Anterior cingulate cortex (tissue), 58 donors: Measurements from ENCODE around the gene BMPR2.
"Not testable (repeated sequence)": the region's sequence is repeated elsewhere in the genome, so short reads cannot be mapped to it uniquely, and the experiment has no call there.

Experiments used
- DNase-seq, 58 donors: peaks; one replicate each; lab custom pipeline; 2025; lab: John Stamatoyannopoulos, UW

Gene BMPR2

DNA sequence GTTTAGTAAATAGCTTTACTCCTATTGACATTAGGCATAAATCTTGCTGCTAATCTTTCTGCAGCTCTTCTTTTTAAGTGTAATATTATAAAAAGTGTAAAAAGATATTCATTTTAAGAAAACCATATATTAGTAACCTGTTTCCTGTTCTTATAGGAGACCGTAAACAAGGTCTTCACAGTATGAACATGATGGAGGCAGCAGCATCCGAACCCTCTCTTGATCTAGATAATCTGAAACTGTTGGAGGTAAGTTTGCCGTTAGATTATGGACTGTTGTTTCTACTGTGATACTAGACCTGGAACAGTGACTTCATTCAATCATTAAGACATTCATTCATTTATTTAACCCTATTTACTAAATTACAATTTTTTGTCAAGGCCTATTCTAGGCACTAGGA lies 138.6 kb downstream of the BMPR2 start:
- DNase-seq: no peak

DNA sequence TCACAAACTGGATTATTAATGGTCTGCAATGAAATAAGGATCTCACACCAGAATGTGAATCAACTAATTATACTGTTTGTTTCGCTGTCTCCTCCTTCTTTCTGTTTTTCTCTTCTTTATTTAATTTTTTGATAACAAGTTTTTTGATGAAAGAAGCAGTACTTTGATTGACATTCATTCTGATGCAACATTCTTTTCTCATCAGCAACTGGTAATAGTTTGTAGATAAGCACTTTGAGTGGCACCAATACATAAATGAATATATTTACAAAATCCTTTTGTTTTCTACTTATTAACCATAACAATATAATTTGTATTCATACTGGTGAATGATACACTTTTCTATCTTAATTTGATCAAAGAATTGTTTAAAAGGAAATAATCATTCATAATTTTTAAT lies 143.3 kb downstream of the BMPR2 start:
- no peak for DNase-seq

DNA sequence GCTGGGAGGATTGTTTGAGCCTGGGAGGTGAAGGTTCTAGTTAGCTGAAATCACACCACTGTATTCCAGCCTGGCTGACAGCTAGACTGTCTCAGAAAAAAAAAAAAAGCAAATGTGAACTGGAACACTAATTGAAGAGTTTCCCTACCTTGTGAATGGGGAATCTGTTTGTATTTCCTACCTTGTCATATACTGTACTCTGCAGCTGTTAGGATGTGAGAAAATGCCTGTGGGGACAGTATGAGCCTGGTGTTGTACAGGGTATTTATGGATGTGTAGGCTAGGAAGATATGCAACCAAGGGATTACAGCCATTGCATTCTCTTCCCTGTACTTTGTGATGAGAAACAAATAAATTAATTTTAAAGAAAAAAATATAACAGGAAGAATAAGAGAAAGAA lies 145.3 kb downstream of the BMPR2 start:
- DNase-seq: no peak

DNA sequence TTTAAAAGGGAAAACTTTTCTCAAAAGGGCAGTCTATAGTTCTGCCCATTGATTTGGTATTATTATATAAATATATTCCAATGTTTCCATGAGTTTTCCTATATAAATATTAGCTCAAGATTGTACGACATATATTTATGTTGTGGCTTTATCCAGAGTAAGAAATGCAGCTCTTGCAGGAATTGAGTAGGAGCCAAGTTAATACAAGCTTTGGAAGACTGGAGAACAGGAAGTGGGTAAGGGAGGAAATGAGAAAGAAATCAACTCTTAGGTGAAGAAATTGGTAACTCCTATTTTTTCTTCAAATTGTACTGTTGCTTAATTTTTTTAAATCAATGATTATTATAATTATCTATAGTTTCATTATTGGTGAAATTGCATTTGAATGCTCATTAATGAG lies 153.3 kb downstream of the BMPR2 start:
- DNase-seq: no peak

DNA sequence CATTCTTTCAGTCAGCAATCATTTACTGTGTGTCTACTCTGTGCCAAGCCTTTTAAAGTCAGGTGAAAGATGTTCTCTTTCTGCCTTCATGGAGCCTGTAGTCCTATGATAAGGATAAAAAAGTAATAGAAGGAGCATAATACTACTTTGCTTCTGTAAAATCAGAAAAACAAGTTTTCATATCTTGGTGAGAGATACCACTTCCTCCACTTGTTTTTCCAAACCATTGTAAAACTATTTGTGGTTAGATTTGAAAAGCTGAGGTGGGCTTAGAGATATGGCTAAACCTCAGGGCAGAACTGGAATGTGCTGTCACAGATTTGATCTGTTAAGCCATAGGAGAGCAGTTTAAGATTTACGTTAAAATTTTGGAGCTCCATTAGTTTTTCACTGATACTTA lies 153.9 kb downstream of the BMPR2 start:
- DNase-seq: no peak

DNA sequence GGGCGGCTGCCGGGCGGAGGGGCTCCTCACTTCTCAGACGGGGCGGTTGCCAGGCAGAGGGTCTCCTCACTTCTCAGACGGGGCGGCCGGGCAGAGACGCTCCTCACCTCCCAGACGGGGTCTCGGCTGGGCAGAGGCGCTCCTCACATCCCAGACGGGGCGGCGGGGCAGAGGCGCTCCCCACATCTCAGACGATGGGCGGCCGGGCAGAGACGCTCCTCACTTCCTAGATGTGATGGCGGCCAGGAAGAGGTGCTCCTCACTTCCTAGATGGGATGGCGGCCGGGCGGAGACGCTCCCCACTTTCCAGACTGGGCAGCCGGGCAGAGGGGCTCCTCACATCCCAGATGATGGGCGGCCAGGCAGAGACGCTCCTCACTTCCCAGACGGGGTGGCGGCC lies 159.2 kb downstream of the BMPR2 start:
- not testable (repeated sequence) for DNase-seq

DNA sequence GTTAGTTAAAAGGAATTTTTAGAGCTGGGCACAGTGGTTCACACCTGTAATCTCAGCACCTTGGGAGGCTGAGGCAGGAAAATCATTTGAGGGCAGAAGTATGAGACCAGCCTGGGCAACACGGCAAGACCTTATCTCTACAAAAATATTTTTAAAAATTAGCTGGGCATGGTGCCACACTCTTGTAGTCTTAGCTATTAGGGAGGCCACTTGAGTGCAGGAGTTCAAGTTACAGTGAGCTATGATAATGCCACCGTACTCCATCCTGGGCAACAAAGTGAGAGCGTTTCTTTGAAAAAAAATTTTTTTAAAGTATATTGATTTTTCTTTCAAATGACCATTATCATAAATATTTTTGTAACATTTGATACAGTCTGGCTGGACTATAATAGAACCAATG lies 165.0 kb downstream of the BMPR2 start:
- no peak for DNase-seq

DNA sequence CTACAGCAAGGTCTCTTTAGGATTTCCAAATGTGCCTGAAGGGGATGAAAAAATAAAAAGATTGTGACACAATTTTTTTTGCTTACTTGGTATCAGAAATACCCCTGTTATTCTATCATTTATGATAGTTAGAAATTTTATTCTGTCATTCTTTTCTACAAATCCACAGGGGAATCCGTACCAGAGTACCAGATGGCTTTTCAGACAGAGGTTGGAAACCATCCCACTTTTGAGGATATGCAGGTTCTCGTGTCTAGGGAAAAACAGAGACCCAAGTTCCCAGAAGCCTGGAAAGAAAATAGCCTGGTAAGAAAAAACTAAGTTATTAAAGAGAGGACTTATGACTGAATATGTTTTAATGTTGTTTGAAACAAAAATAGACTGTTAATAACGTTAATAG lies 166.0 kb downstream of the BMPR2 start:
- peak in 1 of 58 donors; percentile 1 for DNase-seq

DNA sequence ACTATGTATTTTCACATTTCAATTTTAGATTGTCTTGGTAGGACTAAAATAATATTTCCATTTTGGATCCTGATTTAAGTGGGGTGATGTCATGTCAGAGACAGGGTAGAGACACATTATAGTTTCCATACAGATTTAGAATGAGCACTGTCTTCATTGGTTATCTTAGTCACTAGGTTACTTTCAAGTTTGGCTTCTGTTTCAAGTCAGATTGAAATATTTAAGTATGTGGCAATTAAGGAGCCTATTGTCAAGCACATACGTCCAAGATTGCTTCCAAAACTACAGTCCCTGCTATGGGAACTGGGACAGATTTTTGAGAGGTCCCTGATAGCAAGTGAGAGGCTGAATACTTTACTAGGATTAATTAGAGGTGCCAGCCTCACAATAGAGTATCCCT lies 169.4 kb downstream of the BMPR2 start:
- DNase-seq: no peak

DNA sequence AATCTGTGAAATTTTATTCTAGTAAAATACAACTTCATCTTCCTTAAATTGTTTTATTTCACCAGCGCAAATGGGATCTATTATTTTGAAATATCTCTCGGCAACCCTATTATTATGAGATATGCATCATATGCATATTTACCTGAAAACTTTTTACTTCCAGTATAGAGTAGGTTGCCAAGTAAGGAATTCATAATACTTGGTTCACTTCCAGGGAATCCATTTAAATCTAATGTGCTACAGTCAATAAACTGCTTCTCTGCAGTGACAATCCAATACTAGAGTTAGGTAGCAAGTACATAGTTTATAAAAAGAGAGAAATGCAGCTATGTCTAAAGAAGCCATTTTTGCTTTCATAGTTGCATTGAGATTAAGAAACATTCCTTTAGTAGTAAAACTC lies 169.8 kb downstream of the BMPR2 start:
- DNase-seq: no peak

DNA sequence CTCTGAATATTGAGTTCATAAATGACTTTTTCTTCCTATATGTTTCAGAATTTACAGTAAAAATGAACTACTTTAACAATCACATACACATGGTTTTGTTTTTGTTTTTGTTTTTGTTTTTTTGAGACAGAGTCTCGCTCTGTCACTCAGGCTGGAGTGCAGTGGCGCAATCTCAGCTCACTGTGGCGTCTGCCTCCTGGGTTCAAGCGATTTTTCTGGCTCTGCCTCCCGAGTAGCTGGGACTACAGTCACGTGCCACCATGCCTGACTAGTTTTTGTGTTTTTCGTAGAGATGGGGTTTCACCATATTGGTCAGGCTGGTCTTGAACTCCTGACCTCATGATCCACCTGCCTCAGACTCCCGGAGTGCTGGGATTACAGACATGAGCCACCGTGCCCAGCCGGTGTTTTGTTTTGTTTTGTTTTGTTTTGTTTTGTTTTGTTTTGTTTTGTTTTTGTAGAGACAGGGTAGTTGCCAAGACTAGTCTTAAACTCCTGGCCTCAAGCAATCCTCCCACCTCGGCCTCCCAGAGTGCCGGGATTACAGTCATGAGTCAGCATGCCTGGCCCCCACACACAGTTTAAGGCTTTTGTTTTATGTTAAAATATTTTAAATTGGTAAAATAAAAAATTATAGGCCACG lies 170.5 kb downstream of the BMPR2 start:
- DNase-seq: not testable (repeated sequence)

DNA sequence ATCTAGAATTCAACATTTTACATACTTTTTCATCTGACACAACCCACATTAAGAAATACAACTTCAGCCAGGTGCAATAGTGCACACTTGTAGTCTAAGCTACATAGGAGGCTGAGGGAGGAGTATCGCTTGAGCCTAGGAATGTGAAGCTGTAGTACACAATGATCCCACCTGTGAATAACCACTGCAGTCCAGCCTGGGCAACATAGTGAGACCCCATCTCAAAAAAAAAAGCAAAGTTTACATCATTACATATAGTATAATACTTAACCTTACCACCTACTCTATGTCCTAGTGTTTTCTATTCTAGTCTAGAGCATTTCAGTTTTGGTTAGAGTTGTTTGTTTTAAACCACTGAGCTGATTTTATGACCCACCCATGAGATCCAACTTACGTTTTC lies 172.1 kb downstream of the BMPR2 start:
- no peak for DNase-seq

DNA sequence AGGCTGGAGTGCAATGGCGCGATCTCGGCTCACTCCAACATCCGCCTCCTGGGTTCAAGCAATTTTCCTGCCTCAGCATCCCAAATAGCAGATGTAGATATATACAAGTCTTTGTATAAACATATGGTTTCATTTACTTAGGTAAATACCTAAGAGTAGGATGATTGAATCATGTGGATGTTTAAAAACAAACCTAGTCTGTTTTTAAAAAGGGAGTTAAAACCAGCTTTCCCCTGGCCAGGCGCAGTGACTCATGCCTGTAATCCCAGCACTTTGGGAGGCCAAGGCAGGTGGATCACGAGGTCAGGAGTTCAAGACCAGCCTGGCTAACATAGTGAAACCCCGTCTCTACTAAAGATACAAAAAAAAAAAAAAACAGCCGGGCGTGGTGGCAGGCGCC lies 174.9 kb downstream of the BMPR2 start:
- DNase-seq: not testable (repeated sequence)

DNA sequence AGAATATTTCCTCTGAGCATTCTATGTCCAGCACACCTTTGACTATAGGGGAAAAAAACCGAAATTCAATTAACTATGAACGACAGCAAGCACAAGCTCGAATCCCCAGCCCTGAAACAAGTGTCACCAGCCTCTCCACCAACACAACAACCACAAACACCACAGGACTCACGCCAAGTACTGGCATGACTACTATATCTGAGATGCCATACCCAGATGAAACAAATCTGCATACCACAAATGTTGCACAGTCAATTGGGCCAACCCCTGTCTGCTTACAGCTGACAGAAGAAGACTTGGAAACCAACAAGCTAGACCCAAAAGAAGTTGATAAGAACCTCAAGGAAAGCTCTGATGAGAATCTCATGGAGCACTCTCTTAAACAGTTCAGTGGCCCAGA lies 179.2 kb downstream of the BMPR2 start:
- no peak for DNase-seq

DNA sequence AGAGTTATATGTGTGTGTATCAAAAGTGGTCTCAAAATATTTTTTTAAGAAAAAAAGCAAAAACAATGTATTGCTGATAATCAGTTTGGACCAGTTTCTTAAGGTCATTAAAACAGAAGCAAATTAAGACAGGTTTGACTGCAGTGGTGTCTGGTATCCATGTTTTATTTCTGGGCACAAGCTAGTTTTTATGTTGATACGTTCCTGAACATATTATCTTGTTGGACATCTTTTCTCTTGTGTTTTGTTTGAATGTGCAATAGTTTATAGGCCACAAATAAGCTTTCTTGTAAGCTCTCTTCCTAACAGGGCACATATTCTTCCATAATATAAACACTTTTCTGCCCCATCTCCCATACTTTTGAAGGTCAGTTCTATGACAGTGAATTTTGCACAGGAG lies 184.1 kb downstream of the BMPR2 start:
- DNase-seq: no peak

DNA sequence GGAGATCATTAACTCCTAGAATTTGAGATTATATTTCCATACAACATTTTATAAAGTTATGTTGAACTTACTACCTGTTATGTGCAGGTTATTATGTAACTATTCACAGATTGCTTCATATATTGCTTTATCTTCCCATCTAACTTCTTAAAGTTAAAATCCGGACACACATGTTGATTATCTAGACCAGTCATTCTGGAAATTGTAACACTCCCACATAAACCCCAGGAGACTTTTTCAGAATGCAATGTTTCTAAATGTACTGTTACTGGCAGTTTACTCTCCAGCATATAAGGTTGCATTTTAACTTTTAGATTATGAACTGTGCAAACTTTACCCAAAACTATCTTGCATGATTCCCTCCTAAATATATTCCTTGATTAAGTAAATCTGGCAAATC lies 188.1 kb downstream of the BMPR2 start:
- no peak for DNase-seq

DNA sequence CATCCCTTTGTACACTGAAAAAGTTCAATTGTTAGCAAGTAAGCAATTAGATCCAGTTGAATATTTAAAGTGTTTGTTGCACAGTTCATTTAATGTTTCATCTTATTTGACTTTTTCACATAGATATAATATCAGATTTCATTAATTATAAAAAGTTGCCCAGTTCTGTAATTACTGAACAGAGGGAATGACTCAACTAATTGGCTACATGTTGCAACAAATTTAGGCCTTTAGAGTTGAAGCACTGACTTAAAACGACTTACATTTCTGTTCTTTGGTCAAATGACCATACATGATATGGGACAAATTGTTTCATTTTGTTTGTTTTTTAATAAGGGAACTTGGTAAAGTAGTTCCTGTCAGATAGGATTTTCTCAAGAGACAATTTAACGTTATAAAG lies 190.2 kb downstream of the BMPR2 start:
- DNase-seq: no peak

DNA sequence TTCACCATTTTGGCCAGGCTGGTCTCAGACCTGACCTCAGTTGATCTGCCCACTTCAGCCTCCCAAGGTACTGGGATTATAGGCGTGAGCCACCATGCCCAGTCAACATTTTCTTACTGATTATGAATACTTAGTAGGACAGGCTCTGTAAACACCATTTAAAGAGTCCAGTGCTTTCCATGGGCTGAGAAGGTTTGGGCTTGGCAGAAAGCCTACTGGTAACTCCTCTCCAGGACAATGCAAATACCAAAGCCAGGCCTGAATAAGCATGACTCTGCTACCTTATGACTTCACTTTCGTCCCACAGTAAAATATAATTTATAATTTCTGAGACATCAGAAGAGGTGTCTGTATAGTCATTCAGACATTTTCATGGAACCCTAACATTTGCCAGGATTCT lies 198.4 kb downstream of the BMPR2 start:
- no peak for DNase-seq

DNA sequence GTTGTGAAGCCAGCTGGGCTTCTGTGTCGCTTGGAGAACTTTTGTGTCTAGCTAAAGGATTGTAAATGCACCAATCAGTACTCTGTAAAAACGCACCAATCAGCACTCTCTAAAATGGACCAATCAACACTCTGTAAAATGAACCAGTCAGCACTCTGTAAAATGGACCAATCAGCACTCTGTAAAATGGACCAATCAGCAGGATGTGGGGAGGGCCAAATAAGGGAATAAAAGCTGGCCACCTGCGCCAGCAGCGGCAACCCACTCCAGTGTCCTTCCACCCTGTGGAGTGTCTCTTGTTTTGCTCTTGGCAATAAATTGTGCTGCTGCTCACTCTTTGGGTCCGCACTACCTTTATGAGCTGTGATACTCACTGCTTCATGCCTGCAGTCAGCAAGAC lies 199.1 kb downstream of the BMPR2 start:
- DNase-seq: not testable (repeated sequence)

DNA sequence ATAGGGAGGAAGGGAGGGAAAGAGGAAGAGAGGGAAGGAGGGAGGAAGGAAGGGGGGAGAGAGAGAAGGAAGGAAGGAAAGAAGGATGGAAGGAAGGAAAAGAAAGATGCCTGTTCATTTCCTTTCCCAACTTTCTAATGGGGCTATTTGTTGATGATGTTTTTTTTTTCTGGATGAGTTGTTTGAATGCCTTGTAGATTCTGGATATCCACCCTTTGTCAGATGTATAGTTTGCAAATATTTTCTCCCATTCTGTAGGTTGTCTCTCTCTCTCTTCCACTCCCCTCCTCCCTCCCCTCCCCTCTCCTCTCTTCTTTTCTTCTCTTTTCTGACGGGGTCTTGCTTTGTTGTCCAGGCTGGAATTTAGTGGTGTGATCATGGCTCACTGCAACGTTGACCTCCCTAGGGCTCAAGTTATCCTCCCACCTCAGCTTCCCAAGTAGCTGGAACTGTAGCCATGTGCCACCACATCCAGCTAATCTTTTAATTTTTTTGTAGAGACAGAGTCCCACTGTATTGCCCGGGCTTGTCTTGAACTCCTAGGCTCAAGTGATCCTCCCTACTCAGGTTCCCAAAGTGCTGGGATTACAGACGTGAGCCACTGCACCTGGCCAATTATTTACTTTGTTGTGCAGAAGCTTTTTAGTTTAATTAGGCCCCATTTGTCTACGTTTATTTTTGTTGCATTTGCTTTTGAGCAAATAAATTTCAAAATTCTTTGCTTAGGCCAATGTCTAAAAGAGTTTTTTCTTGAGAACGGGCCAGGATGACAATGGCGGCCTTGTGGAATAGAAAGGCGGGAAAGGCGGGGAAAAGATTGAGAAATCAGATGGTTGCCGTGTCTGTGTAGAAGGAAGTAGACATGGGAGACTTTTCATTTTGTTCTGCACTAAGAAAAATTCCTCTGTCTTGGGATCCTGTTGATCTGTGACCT lies 201.4 kb downstream of the BMPR2 start:
- DNase-seq: no peak

DNA sequence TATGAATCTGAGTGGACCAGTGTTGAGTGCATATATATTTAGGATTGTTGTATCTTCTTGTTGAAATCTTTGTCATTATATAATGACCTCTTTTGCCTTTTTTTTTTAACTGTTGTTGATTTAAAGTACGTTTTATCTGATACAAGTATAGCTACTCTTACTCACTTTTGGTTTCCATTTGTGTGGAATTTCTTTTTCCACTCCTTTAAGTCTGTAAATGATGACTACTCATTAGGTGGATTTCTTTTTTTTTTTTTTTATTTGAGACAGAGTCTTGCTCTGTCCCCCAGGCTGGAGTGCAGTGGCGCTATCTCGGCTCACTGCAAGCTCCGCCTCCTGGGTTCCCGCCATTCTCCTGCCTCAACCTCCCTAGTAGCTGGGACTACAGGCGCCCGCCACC lies 206.7 kb downstream of the BMPR2 start:
- not testable (repeated sequence) for DNase-seq

DNA sequence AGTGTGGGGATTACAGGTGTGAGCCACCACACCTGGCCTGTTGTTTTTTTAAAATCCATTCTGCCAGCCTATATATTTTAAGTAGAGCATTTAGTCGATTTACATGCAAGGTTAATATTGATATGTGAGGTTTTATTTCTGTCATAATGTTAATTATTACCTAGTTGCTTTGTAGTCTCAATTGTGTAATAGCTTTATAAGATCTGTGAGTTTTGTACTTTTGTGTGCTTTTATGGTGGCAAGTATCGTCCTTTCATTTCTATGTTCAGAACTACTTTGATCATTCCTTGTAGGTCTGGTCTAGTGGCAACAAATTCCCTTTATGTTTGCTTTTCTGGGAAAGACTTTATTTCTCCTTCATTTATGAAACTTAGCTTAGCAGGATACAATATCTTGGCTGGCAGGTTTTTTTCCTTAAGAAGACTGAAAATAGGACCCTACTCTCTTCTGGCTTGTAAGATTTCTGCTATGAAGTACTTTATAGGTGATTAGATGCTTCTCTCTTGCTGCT lies 207.6 kb downstream of the BMPR2 start:
- no peak for DNase-seq
